ENCODE data around the gene FXYD3.

DNA sequence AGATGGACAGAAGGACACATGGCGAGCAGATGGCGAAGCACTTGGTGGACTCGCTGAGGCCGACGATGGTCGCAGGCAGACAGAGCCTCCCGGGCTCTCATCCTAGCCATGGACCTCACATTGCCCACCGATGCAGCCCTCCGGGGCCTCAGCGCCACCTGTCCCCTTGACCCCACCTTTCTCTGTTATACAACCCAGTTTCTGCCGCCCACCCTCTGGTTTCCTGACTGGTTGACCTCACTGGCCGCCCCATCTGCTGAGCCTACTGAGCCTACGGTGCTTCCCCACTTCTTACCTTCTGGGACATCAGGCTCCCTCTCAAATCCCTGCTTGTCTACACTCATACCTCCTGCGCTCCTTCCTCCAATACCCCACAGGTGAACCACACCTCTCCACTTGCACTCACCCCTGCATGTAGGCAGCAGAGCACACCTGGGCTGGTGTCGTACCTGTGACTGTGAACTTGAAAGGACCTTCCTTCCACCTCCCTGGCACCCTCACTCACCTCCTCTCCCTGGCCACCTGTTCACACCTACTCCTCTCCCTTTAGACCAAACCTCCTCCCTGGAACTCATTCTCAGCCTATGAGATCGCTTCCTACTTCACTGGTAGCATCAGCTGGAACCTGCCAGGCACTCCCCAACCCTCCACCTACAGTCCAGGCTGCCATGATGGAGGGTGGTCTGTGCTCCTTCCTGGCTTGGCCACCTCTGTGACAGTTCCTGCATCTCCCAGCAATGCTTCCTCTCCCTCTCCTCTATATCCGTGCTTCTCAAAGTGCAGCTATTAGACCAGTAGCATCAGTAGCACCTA is 38.0 kb upstream of the FXYD3 start:
- TF ChIP-seq, protein P1, sequence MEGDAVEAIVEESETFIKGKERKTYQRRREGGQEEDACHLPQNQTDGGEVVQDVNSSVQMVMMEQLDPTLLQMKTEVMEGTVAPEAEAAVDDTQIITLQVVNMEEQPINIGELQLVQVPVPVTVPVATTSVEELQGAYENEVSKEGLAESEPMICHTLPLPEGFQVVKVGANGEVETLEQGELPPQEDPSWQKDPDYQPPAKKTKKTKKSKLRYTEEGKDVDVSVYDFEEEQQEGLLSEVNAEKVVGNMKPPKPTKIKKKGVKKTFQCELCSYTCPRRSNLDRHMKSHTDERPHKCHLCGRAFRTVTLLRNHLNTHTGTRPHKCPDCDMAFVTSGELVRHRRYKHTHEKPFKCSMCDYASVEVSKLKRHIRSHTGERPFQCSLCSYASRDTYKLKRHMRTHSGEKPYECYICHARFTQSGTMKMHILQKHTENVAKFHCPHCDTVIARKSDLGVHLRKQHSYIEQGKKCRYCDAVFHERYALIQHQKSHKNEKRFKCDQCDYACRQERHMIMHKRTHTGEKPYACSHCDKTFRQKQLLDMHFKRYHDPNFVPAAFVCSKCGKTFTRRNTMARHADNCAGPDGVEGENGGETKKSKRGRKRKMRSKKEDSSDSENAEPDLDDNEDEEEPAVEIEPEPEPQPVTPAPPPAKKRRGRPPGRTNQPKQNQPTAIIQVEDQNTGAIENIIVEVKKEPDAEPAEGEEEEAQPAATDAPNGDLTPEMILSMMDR (IDR thresholded peaks at IDR 0.05) = no peak
- TF ChIP-seq POLR2A (IDR thresholded peaks at IDR 0.05) = no peak
